NT2/D1 (cell line): Measurements from ENCODE around the gene MARVELD3.

Experiments
- YY1 ChIP-seq: IDR thresholded peaks from 2 replicates; pipeline ENCODE4 v1.6.1; 2011; ENCODE audit not compliant: insufficient read length, insufficient read depth
- ZNF274 ChIP-seq: IDR thresholded peaks from 2 replicates; pipeline ENCODE4 v1.6.1; 2011; ENCODE audit warnings: mild to moderate bottlenecking, low read depth, low read length

DNA sequence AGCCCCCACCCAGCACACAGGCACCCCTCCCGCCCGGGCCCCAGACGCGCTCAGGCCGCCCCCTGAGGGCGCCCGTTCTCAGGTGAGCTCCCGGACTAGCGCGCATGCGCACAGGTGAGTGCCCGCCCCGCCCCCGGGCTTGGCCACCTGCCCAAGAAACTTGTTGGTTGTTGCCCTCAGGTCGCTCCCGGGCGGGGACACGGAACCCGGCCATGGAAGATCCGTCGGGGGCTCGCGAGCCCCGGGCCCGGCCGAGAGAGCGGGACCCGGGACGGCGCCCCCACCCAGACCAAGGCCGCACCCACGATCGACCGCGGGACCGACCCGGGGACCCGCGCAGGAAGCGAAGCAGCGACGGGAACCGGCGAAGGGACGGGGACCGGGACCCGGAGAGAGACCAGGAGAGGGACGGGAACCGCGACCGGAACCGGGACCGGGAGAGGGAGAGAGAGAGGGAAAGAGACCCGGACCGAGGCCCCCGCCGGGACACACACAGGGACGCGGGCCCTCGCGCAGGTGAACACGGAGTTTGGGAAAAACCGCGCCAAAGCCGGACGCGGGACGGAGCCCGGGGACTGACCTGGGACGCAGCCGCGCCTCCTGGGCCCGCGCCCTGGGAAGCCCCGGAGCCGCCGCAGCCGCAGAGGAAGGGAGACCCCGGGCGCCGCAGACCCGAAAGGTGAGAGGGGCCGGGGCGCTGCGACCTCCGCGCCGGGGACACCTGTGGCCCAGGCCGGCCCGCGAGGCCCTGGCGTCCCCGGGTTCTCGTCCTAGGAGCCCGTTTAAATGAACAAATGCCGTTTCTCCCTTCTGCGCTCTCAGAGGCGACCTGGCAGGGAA is at the start of gene MARVELD3:
- TF ChIP-seq ZNF274 (no peak), YY1 (no peak)
